Stimulated activated CD4-positive, alpha-beta T cell treated with anti-CD3 and anti-CD28 coated beads, Interleukin-4, amount 100 ng/mL, for 24 hours (primary cell): ENCODE data around the gene SLC25A42.
A peak's percentile ranks its signal among the peaks of the same experiment; 100 is the strongest.
"Not testable (repeated sequence)": the region's sequence is repeated elsewhere in the genome, so short reads cannot be mapped to it uniquely, and the experiment has no call there.

Source experiments
- DNase-seq: peaks from one replicate; pipeline ENCODE4 v3.0.0-alpha.2; 2020

SLC25A42 gene

DNA sequence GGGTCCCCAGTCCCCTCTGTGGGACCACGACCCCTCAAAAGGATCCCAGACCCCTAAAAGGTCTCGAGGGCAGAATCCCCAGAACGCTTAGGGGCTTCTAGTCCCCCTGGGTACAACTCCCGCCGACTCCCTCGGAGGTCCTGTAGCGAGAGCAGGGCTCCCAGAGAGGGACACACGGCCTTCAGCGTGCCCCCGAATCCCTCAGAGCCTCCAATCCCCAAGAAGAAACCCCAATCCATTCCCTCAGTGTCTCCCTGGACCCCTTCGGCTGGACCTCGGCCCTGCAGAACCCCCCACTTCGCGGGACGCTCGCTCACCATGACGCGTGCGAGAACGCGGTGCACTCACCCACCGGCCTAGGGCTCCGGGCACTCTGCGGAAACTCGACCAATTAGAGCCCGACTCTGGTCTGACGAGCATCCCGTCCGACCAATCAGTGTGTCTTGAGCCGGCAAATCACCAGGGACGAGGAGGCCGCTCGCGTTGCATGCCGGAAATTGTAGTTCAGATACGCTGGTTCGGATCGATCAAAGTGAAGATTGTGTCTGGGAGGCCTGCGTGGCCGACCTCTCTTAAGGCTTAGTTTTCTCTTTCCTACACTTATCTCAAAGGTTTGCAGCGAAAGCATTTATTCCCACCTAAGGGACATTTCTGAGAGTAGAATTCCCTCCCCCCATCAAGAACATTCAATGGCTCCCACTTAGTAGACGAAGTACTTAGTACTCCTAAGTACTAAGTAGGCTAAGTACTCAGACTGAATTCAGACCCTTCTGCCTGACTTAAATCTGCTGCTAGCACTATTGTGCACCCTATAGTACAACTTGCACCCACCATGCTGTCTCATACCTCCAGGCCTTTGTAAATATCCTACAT lies 74.6 kb downstream of the SLC25A42 start, which contains the start of gene TMEM161A:
TMEM161A (minus strand) TSS at position 370 of the 873 bp plus-strand sequence; CDS start at position 320, 50 bp downstream.
- DNase-seq, result peak; percentile 98

- no peak for DNase-seq
Observed at GRCh38 chr19:19139876-19140229, 76.1 kb downstream of the SLC25A42 start.

- DNase-seq, result no peak
Observed at GRCh38 chr19:19140476-19140875, 76.7 kb downstream of the SLC25A42 start.

DNA sequence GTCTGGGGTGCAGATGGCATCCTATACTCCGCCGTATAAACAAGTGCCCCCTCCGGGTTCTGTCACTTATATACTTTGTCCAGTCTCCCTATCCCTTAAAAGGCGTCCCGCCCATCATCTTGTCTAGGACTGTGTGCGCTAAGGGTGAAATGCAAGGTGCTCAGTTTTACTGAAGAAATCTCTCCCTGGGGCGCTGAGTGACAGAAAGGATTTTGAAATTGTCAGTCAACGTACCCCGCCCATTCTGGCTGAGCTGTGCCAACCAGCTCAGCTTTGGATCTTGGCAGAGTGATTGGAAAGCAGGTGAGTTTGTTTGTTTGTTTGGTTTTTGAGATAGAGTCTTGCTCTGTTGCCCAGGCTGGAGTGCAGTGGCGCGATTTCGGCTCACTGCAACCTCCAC lies 78.6 kb downstream of the SLC25A42 start:
- no peak for DNase-seq

- no peak for DNase-seq
Observed at GRCh38 chr19:19145281-19145680, 81.5 kb downstream of the SLC25A42 start.

DNA sequence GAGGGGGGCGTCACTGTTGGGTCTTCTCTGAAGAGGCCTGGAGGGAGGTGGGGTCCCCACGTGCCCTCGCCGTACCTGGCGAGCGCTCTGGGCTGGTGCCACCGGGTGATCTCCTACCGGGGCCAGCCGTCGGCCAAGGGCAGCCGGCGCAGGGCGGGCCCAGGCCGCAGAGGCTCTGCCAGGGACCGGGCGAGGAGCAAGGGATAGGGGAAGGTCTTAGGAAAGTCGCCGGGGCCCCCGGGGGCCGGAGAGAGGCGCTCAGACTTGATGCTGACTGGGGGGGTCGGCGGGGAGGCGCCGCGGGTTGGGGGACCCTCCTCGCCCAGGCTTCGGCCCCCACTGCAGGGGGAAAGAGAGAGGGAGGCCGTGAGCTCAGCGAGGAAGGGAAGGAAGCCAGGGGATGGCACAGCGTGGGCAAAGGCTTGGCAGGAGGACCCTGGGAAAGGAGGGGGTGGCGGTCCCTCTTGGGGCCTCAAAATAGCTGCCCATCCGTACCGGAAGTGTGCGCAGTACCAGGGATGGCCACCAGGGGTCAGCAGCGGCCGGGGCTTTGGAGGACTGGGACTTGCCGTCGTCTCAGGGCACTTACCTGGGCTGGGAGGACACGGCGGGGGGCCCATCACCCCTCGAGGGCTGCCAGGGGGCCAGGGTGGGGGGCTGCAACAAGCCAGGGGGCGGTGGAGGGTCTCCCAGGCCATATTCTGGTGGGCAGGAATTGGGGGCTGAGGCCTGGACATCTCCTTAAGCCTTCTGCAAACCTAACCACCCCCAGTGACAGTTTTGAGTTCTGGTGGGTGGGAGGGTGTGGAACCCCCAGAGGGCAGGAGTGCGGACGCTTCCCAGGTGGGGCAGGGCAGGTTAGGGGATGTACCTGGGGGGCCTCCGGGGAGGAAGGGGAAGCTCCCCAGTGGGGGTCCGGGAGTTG lies 82.2 kb downstream of the SLC25A42 start:
- peak; percentile 87 for DNase-seq

- DNase-seq, result no peak
Observed at GRCh38 chr19:19146865-19147264, 83.1 kb downstream of the SLC25A42 start.

DNA sequence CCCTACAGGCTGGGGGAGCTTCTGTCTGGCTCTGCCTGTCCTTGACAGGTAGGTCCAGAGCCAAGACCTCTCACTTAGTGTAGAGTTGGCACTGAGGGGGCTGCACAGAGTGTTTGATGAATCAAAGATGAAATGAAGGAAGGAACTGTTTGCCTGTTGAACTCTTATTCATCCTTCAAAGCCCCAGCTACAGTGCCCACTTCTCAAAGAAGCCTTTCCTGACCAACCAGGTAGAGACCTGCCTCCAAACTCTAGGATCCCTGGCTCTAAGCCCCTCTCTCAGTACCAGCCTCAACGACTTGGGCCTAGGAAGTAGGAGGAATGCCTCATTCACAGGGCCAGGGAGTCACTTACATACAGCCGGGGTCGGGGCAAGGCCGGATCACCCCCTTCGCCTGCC lies 83.5 kb downstream of the SLC25A42 start:
- DNase-seq, result no peak

DNA sequence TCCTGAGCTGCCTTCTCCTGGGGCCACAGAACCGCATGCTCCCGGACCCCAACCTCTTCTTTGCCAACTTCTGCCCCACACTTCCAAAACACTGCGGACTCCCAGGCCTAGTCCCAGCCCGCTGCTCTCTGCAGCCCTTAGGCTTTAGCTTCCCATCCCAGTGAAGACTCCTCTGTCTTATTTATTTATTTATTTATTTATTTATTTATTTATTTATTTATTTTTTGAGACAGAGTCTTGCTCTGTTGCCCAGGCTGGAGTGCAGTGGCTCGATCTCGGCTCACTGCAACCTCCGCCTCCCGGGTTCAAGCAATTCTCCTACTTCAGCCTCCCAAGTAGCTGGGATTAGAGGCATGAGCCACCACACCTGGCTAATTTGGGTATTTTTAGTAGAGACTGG lies 84.7 kb downstream of the SLC25A42 start:
- not testable (repeated sequence) for DNase-seq

GRCh38 chr19:19149435-19149834 lies 85.6 kb downstream of the SLC25A42 start:
- no peak for DNase-seq

DNA sequence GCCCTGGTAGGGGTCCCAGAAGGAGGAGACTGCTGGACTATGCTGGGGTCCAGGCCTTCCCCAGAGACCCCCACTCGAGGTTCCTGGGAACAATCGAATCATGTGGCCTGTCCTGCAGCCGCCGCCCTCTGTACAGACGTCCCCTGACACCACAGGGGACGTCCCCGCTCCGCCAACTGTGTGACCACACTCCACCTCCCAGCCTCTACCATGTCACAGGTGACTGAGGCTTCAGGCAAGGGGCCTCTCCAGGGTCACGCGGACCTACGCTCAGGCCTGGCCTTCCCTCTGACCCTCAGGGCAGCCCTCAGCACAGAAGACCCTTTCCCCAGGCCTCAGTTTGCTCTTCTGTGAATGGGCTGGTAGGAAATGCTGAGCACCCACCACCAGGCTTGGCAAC lies 87.6 kb downstream of the SLC25A42 start:
- DNase-seq, result no peak

GRCh38 chr19:19152668-19153384 lies 89.0 kb downstream of the SLC25A42 start:
- DNase-seq, result no peak

GRCh38 chr19:19154768-19155494 lies 91.1 kb downstream of the SLC25A42 start:
- no peak for DNase-seq

DNA sequence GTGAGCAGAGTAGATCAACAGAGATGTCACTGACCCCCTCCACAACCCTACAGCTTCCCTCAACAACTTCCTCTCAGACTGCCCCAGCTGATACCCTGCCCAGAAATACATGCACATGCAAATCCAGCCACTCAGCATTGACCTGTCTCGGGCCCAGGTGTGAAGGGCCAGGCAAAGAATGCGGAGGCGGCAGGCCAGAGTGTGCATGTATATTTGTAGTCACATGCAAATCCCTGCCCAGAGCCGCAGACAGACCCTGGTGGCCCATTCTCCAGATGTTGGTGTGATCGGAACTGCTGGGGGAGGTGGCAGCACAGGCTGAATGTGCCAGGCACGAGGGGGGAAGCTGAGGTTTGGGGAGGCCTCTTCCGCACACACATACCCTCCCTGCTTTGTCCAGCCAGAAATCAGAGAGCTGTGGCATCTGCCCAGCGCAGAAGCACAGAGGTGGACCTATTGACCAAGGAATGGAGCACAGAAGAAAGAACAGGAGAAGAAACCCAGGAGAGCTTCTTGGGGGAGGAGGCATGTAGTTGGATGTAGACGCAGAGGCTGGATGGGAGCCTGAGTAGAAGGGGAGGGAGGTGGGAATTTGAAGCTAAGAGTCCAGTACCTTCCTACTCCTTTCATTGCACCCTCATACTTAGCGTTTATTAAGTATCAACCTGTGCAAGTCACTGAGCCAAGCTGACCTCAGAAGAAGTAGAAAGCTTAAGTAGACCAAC lies 91.9 kb downstream of the SLC25A42 start:
- DNase-seq, result no peak

DNA sequence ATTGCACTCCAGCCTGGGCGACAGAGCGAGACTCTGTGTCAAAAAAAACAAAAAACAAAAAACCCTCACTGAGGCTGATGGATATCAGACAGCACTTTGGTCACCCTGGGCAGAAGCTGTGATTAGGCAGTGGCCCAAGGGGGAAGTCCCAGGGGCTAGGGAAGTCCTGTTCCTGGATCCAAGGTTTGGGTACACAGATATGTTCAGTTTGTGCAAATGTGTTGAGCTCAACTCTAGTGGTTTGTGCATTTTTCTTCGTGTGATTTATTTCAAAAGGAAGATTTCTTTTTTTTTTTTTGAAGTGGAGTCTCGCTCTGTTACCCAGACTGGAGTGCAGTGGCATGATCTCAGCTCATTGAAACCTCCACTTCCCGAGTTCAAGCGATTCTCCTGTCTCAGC lies 94.0 kb downstream of the SLC25A42 start:
- DNase-seq, result no peak

- DNase-seq, result no peak
Observed at GRCh38 chr19:19159534-19159933, 95.7 kb downstream of the SLC25A42 start.

DNA sequence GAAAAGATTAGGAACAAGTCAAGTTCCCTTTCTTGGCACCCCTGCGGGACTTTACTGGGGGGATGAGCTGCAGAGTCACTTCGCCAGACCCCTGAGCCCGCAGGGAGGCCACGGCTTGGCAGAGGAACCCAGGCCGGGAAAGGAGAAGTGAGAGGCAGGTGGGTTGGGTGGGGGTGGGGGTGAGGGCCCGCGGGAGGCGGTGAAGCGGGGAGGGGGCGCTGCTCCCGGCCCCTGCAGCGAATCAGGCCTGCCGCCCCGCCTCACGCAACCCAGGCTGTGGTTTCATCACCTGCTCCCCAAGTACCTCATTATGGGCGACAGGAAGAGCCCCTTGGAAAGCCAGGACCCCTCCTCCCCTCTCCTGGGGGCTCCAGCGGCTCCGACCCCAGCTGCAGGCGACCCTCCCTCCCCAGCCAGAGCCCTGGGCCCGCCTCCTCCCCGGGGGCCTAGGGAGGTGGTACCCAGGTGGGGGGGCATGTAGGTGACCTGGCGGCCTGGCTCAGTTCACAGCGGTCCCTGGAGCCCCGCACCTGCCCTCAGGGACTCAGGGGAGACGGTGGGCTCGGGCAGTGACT lies 96.8 kb downstream of the SLC25A42 start:
- no peak for DNase-seq

GRCh38 chr19:19162495-19162894 lies 98.7 kb downstream of the SLC25A42 start:
- no peak for DNase-seq
